Suprapubic skin (tissue), 3 donors: Measurements from ENCODE around the gene HACD2.

Source experiments
- CTCF ChIP-seq, 2 donors: fragments of 200-600 bp in 1 of 2; fragments of 450-650 bp in 1 of 2; sonication (generic) in 1 of 2; IDR thresholded peaks; one replicate each; pipeline ENCODE4 v1.5.1; 2016 to 2019; ENCODE audit warnings: antibody characterized with exemption in 2 of 2, mild to moderate bottlenecking in 1 of 2, moderate library complexity in 1 of 2
- EP300 ChIP-seq: sonication (generic); formaldehyde crosslinking; IDR thresholded peaks from one replicate; pipeline ENCODE4 v1.6.1; 2017; ENCODE audit warnings: antibody characterized with exemption
- POLR2A ChIP-seq, 2 donors: fragments of 450-650 bp; IDR thresholded peaks; one replicate each; pipeline ENCODE4 v1.6.1; 2017; ENCODE audit warnings: antibody characterized with exemption in 2 of 2, mild to moderate bottlenecking in 2 of 2, moderate library complexity in 2 of 2

DNA sequence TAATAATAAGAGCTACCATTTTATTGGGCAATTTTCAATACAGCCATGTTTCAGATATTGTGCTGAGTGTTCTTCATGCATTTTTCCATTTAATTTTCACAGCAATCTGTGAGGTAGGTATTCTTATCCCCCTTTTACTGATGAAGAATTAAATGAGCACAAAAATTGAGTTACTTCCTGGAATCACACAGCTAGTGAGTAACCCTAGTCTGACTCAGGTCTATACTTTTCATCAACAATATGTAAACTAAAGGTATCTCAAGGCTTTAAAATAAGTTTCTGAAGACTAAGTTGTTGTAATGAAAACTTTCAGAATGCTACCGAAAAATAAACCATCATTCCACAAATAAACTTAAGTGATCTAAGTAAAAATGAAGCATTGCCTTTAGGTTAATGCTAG, 22.3 kb downstream of the HACD2 start:
- TF ChIP-seq POLR2A (IDR thresholded peaks at IDR 0.05) (no peak), CTCF (IDR thresholded peaks at IDR 0.05) (no peak), EP300 (no peak)
